ENCODE results near the gene BRD2. TPM values are rescaled to one million over a fixed set of nuclear protein-coding genes. Genes with fewer than 3 reads are reported as not detected.
A peak's percentile ranks its signal among the peaks of the same experiment; 100 is the strongest.

BRD2 gene
- total RNA-seq, 4 donors from 2014 or later = 97.5 to 130 (median 119) TPM

- 17 to 25% methylated on average over 1 of the region's 1 CpG for WGBS, 2 donors
- TF ChIP-seq POLR2A (IDR thresholded peaks at IDR 0.05) (no peak), CTCF (IDR thresholded peaks at IDR 0.05) (no peak)
- intact Hi-C loops (cut with DNase I; ENCODE audit: low total_unique reads) = no loop called here
- no peak overlapping the region for H3K4me3 ChIP-seq (ENCODE audit: low read depth, poor library complexity, severe bottlenecking)
- DNase-seq (ENCODE audit: low spot score in 2 of 2) = no peak
Measured at GRCh38 chr6:32962213-32962826, 6.1 kb upstream of the BRD2 start.

- intact Hi-C loops (cut with DNase I; ENCODE audit: low total_unique reads) = no loop called here
- no peak for DNase-seq (ENCODE audit: low spot score in 2 of 2)
- TF ChIP-seq POLR2A (IDR thresholded peaks at IDR 0.05) = no peak
- no peak for TF ChIP-seq CTCF (IDR thresholded peaks at IDR 0.05)
- WGBS, 2 donors = 74 to 77% methylated on average over 1 of the region's 1 CpG
- H3K4me3 ChIP-seq (ENCODE audit: low read depth, poor library complexity, severe bottlenecking) = no peak overlapping the region
Measured at GRCh38 chr6:32963866-32964265, 4.5 kb upstream of the BRD2 start.

GRCh38 chr6:32964776-32965175, 3.6 kb upstream of the BRD2 start:
- WGBS, 2 donors = 84 to 86% methylated on average over 5 of the region's 5 CpGs
- intact Hi-C loops (cut with DNase I; ENCODE audit: low total_unique reads) = no loop called here
- H3K4me3 ChIP-seq (ENCODE audit: low read depth, poor library complexity, severe bottlenecking) = no peak overlapping the region
- no peak for DNase-seq (ENCODE audit: low spot score in 2 of 2)
- TF ChIP-seq POLR2A (IDR thresholded peaks at IDR 0.05) (no peak), CTCF (IDR thresholded peaks at IDR 0.05) (no peak)

- H3K4me3 ChIP-seq (ENCODE audit: low read depth, poor library complexity, severe bottlenecking) = peak overlapping the region; percentile 88
- WGBS, 2 donors = 6% methylated on average over 16 of the region's 16 CpGs
- intact Hi-C loops (cut with DNase I; ENCODE audit: low total_unique reads) = no loop called here
- TF ChIP-seq POLR2A (IDR thresholded peaks at IDR 0.05) (no peak), CTCF (IDR thresholded peaks at IDR 0.05) (peak in 1 of 3 donors; percentile 58)
- DNase-seq (ENCODE audit: low spot score in 2 of 2) = no peak
Measured at GRCh38 chr6:32967151-32968091, 973 bp upstream of the BRD2 start.

GRCh38 chr6:32968867-32969684, 682 bp downstream of the BRD2 start:
- 0 to 2% methylated on average over 24 to 32 of the region's 40 CpGs for WGBS, 2 donors
- DNase-seq (ENCODE audit: low spot score in 2 of 2) = peak; percentile 72 to 93
- TF ChIP-seq POLR2A (IDR thresholded peaks at IDR 0.05) = no peak
- TF ChIP-seq CTCF (IDR thresholded peaks at IDR 0.05) = no peak
- H3K4me3 ChIP-seq (ENCODE audit: low read depth, poor library complexity, severe bottlenecking) = peak overlapping the region; percentile 88
- intact Hi-C loops (cut with DNase I; ENCODE audit: low total_unique reads) = no loop called here
